Natural killer cell treated with Interleukin-12 subunit alpha and Interleukin-12 subunit beta and Interleukin-15 and Interleukin-18, amount 100 ng/mL, for 72 hours (primary cell): ENCODE results near the gene GSTT4. TPM values are rescaled to one million over a fixed set of nuclear protein-coding genes. Genes with fewer than 3 reads are reported as not detected.

Experiments used
- total RNA-seq, 2 donors: library from RNA; stranded (reverse); gene quantifications; one replicate each; pipeline ENCODE4 v1.2.3, GENCODE V29; 2022

GSTT4 gene
- total RNA-seq, 2 donors from 2014 or later, result not detected

Other genes with a start within 250 kb of the GSTT4 start
- under 1 TPM; 0.83 to 0.86 TPM for gene C22orf15, start 242.5 kb downstream of the GSTT4 start, total RNA-seq
- gene CHCHD10, start 237.5 kb downstream of the GSTT4 start, total RNA-seq, result 100 to 1,000 TPM in 1 of 2 donors, 10 to 100 TPM in 1; 50.7 to 135 TPM
- gene MMP11, start 232.6 kb downstream of the GSTT4 start, total RNA-seq, result under 1 TPM in 1 of 2 donors, not detected in 1; 0.50 TPM
- gene SMARCB1, start 218.5 kb downstream of the GSTT4 start, total RNA-seq, result 100 to 1,000 TPM in 1 of 2 donors, 10 to 100 TPM in 1; 70.5 to 105 TPM
- gene DERL3, start 166.4 kb downstream of the GSTT4 start, total RNA-seq, result 10 to 100 TPM in 1 of 2 donors, 1 to 10 TPM in 1; 4.7 to 14.3 TPM
- gene SLC2A11, start 147.6 kb downstream of the GSTT4 start, total RNA-seq, result 10 to 100 TPM in 1 of 2 donors, 1 to 10 TPM in 1; 6.8 to 12.5 TPM
- gene MIF, start 111.1 kb downstream of the GSTT4 start, total RNA-seq, result 100 to 1,000 TPM; 495 to 579 TPM
- not detected for gene GSTT2B, start 44.3 kb downstream of the GSTT4 start, total RNA-seq
- 1 to 10 TPM in 1 of 2 donors, not detected in 1; 8.0 TPM for gene DDTL, start 38.6 kb downstream of the GSTT4 start, total RNA-seq
- gene DDT, start 31.0 kb downstream of the GSTT4 start, total RNA-seq, result 100 to 1,000 TPM in 1 of 2 donors, 10 to 100 TPM in 1; 97.4 to 127 TPM
- gene GSTT2, start 25.3 kb downstream of the GSTT4 start, total RNA-seq, result under 1 TPM in 1 of 2 donors, not detected in 1; 0.47 TPM
- 100 to 1,000 TPM in 1 of 2 donors, 10 to 100 TPM in 1; 98.3 to 132 TPM for gene CABIN1, start 5.9 kb upstream of the GSTT4 start, total RNA-seq
- 1 to 10 TPM; 2.4 to 2.7 TPM for gene SUSD2, start 176.0 kb upstream of the GSTT4 start, total RNA-seq
- under 1 TPM; 0.33 to 0.42 TPM for gene GGT5, start 239.6 kb upstream of the GSTT4 start, total RNA-seq